NK-92 (cell line): ENCODE measurements around the gene HPSE2.

Experiments
- DNase-seq: peaks from one replicate; lab custom pipeline; 2025; ENCODE audit not compliant: unreplicated experiment; lab: John Stamatoyannopoulos, UW

HPSE2 gene

DNA sequence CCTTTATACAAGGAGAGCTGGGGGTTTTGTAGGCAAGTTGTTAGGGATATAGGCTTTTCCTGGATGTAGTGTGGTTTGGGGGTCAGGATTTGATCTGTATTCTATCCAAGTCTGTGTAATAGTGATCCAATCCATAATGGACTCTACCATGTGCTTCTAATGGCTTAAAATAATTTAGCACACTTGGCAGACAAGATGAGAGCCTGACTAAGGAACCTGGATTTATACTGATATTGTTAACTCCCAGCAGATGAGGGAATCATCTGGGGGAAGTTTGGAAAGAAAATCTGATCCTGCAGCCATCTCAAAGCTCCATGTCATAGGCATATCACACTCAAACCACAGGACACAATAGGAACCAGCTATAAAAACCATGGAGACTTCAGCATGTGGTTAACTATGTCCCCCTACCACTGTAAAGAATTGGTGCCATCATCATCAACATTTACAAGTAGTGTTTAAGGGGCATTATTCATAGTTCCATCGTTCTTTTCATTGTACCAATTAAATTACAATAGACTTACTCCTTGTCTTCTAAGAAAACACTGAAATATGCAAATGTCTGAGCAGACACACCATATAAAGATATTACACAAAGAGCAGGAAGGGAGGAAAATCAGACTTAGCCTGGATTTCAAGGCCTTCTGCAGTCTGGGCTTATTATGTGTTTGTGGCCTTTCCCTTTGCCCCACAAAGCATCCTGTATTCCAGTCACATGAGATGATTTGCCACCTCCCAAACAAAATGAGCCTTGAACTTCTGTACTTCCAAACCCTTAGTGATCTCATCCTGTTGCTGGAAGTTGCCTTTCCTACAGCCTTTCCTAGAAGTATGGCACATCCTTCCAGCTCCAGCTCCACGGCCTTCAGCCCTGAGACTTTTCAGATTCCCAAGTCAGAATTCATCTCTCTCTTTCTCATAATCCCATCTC, 766.4 kb downstream of the HPSE2 start:
- no peak for DNase-seq

DNA sequence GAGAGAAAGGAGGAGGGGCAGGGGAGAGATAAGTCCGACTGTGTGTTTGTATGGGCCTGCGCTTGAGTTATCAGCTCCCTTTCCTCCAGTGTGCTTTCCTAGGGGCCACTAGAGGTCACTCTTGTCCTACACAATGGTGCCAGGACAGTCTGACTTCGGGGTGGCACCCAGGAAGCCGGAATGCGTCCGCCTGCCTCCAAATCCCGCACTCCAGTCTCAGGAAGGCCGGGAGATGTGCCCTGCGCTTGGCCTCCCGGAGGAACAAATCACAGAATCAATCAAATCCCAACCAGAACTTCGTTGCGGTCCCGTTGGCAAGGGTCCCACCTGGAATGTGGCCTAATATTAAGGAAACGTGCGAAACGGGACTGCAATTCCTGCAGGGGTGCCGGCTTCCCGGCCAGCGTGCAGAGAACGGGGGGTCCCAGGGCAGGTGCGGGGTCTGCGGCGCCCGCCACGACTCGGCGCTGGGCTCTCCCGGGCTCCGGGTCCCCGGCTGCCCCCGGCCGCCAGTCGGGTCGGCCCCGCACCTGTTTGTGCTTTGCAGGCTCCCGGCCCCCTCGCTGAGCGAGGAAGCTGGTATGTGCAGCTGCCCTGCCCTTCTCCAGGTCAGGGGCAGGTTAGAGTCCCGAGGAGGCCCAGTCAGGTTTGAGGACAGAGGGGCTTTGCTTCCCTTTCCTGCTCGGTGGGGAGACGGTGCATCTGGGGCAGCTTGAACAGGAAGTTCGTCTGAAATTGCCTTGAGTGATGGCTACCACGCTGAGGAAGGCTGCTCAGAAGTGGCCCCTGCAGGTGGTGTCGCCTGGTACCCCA, 767.9 kb downstream of the HPSE2 start:
- no peak for DNase-seq

DNA sequence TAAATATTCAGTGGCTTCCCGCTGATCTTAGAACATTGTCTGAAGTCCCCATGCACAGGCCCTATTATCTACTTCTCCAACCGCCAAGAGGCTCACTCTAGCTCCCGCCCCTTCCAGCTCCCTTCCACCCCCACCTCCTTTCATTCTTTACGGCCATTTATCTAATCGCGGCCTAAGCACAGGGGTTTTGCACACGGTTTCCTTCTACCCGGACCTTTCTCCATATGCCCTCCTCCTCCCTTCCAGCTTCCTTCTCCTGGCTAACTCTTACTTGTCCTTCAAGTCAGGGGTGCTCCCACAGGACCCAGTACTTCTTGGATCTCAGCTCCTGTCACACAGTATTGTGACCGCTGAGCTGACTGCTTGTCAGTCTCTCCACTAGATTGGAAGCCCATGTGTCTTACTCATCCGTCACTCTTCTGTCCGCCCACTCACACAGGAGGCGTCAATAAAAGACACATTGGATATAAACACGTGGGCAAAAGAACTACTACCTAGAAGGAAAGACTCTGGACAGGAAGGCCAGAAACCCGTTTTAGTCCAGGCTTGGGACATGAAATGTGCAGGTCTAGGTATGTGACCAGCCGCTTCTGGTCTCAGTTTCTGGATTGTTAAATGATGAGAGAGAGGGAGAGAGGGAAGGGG, 768.7 kb downstream of the HPSE2 start:
- no peak for DNase-seq

DNA sequence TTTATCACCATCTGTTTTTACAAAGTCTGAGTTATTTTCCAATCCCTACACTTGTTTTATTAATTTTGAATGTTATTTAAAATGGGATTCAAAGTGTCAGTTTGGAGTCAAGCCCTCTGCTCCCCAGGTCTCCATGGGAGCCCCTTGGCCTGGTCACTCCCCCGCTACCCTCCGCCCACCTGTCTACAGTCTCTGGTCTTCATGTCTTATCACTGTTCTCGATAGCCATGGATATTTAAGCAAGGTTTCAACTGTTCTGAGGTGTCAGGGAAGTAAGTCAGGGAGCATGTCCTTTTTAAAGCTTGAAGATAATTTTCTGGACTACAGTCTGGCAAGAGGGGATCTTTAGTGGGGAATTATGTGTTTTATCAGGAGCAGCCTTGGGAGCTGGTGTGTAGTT, 769.8 kb downstream of the HPSE2 start:
- DNase-seq, result no peak

DNA sequence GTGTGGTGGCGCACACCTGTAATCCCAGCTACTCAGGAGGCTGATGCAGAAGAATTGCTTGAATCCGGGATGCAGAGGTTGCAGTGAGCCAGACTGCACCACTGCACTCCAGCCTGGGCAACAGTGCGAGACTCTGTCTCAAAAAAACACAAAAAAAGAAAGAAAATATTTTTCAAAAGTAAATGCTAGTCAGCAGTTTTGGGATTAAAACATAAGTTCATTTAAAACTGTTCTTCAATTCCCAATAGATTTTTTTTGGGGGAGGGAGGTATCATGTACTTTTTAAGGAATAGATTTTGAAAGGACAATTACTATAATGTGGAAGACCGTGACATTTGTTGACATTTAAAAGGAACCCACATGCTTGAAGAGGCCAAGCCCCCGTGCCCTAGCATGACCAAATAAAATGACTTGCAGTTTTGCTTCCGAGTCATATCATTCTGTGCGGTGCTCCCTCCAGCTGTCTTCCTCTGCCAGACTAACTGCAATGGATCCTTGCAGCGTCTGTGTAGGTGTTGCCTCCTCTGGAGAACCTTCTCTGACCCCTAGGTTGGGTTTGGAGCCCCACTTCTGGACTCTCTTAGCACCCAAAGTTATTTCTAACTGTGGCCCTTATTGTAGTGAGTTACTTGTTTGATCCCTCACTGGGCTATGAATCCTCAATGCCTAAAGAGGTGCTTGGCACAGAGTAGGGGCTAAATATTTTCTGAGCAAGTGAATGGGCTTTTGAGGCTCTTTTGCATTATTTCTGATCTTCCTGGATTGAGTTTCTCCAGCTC, 771.5 kb downstream of the HPSE2 start:
- no peak for DNase-seq

DNA sequence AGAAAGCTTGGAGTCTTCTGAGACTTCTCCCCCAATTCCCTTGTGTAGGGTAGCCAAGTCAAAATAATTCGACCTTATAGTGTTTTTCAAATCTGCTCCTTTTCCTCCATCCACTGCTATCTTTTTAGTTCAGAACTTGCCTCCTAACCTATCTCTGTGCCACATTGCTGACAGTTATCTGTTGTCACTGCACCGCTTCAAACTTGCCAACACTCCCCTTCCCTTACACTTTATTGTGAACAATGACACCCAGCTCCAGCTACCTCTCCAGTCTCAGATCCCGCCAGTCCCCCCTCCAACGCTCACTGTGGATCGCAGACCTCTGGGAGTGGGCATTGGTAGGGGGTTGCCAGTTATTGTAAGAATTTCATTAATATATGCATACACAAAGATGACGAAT, 772.6 kb downstream of the HPSE2 start:
- no peak for DNase-seq

DNA sequence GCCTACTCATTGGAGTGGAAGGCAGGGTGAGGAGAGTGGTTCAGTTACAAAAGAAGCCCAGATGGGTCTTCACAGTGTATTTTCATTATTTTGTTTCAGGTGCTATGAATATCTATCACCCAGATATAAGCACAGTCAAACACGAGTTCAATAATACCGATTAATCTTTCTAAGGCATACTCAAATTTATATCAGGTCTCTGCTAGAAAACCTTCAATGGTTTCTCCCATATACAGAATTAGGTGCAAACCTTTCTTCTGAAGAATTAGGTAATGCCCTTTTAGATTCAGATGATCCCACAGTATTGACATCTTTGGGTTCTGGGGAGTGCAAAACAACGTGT, 774.2 kb downstream of the HPSE2 start:
- DNase-seq, result no peak

DNA sequence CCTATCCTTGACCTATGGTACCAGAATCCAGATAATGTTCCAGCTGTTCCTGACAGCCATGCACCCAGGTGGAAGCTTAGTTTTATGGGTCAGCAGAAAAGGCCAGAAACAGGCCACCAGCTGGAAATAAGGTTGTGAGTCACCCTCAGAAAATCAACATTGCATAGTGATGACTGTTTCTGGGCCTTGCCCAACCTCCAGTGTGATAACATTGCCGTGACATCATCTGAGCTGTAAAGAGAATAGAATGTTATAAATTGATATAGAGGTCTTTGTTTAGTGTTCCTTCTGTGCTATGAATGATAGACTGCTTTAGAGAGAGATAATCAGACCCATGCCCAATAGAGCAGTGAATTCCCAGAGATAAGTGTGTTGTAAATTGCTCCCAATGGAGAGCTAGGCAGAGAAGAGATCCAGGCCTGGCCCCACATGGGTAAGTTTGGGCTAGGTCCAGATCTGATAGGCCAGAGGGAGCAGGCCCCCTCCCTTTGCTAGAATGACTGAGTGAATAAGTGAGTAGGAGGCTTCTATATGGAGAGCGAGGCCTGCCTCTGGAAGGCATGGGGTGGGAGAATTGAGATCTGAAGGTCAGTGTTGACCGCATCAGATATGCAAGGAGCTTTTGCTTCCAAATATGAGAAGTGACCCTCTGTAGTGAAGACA, 774.7 kb downstream of the HPSE2 start:
- no peak for DNase-seq

DNA sequence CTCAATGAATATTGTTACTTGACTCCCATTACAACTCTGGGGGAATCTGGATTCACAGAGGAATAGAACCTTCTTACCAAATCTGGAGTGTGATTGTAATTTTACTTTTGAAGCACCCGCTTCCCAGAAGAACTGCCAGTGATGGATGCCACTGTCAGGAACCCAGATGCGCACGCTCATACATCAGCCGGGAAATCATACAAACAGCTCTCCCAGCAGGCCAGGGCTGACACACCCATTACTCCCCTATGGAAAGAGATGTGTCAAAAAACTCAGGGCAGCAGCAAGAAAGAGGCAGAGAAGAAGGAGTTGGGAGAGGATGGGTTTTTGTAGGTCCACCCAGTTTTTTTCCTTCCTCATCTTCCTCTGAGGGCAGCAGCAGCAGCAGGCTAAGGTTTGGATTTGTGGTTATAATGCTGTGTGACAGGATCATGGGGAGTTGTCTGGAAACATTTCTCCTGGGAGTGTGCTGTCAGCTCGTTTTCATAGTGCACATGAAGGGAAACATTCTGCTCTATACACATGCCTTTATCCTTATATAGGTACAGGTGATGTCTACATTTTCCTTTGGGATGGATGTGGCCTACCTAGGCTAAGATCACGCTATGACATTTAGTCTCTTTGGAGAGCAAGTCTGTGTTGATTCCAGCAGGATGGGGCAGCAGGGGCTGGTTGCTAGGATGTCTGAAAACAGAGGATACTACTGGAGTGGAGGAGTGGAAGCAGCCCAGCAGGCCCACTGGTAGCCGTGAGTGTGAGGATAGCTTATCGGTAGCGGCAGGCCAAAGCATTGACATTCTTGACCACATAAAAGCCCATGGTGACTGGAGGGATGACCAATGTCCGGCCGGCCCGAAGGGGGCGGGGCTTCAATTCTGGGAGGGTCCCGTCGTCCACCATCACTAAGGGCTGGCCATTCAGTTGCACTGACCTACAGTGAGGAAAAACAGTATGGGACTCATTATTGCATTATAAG, 776.6 kb downstream of the HPSE2 start:
- DNase-seq, result no peak

DNA sequence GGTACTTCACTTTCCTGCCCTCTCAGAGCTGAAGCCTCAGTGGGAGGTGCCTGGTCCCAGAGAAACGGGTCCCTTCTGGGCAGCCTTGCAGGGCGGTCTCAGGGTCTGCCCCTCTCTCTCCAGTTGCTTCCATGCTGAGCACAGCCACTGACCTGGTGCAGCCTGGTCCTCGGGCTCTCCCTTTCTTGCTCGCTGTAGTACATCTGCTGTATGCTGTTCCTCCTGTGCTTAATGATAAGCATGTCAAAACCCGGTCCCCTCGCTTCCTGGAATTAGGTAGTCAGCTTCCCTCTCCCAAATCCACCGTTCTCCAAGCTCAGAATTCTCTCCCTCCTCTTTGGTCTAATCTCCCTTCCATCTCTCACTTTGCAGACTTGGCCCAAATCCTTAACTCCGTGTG, 777.9 kb downstream of the HPSE2 start:
- DNase-seq, result no peak

DNA sequence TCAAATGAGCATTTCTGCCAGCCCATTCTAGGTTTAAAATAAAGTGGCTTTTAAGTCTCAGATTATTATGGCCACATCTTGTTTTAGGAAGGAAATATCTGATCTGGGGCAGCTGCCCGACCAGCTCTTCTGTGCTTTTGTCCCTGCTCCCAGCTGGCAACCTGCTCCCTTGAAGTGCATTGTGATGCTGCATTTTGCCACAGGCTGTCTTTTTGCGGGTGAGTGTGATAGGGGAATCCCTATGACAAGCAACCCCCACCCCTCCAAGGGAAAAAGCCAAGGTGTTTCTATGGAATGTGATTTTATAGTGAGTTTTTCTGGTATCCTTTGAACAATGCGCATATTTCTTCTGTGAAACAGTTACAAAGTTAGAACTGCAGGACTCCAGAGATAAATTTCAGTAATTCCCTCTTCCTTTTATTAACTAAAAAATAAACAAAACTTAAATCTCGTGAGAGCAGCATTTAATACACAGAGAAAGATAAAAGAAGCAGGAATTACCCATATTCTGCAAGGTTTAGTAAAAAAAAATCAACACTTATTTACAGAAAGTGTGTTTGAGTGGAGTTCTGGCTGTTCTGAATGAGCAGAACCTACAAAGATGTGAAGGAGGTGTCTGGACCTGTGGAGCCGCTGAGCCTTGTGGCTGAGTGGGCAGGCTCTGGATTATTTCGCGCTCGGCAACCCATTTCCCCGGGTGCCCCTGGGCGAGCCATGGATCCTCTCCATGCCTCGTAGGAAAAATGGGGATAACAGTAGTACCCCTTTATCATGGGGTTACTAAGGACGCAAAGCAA, 778.8 kb downstream of the HPSE2 start:
- DNase-seq, result no peak

DNA sequence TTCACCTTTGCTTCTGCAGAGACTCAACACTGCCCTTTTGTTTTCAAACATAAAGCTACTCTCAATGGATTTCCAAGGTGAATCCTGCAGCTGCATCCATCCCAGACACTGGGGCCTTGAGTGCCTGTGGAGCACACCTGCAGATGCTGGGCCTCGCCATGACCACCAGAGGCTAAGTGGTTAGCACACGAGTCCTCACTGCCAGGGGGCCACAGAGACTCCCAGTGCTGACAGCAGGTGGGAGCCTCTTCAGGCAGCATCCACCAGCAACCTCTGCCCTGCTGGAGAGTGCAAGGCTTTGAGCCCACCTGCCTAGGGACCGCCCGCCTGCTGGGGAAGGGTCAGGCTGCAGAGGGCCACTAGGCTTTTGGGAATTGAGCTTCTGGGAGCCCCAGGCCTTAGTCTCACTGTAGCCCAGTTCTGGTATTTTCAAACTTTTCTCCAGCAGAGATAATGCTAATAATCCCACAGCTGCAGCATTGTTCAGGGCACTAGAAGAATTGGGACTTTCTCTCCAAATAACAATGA, 779.5 kb downstream of the HPSE2 start:
- no peak for DNase-seq

DNA sequence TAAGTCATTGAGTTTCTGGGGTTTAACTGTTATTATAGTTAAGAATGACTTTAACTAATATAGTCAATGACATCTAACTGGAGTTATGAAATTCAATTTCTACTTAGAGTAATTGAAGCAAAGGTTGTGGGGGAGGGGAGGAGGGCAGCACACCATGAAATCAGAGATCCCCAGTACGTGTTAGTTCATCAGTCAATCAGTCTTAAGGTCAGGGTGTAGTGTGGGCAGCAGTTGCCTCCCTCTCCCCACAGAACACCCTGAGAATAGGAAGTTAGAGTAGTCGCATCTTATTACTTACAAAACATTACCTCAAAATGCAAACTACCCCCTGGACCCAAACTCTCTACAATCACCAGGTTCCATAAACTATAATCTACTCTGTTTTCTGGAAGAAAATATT, 781.9 kb downstream of the HPSE2 start:
- DNase-seq, result no peak

DNA sequence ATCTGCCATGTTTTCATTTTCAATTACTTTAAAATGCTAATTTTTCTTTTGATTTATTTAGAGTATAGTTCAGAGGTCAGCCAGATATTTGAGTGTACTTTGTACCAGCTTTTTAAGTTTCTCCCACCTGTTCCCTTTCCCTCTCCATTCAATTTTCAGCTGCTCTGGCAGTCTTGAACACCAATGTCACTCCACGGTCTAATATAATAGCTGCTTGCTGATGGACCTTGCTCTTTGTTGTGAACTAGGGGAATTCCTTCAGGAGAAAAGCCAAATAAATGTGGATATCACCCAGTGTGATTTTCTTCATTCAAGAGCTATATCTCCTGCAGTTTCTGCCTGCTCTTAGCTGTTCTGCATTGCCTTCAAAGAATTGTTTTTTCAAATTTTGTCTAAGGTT, 785.0 kb downstream of the HPSE2 start:
- no peak for DNase-seq

DNA sequence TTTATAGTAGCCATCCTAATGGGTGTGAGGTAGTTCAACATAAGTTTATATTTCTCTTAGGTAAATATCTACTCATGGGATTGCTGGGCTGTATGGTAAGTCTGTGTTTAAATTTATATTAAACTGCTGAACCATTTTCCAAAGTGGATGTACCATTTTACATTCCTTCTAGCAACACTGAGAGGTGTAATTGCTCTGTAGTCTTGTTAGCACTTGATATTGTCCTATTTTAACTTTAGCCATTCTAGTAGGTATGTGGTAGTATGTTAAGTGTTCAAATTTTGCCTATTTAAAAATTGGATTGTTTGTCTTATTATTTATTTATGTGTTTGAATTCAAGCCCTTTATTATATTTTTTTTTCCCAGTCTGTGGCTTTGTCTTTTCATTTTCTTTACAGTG, 786.4 kb downstream of the HPSE2 start:
- DNase-seq, result no peak

DNA sequence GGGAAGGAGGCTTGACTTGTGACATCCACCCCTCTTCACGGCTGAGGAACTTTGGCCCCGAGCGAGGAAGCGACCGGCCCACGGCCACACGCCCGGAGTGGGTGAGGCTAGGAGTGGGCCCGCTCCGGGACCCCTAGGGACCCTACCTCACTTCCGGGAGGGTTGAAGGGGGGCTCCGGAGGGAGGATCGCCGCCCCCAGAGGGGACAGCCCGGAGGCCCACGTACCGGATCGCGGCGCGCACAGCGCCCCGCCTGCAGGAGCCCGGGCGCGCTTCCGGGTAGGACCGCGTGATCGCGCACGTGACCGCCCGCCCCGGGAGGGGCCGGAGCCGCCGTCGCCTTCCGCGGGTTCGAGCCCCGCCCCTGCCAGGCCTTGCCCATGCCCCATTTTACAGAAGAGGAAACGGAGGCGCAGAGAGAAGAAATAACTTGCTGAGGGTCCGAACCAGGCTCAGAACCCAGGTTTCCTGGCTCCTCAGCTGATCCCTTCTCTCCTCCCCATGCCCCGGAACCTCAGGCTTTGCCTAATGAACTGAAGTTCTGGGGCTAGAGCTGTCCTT, 788.9 kb downstream of the HPSE2 start, which contains the start of gene HPS1:
TSS of gene HPS1 (minus strand) at position 275 of the 561 bp plus-strand sequence. CDS start 3,695 bp downstream, outside the sequence.
- DNase-seq, result no peak

DNA sequence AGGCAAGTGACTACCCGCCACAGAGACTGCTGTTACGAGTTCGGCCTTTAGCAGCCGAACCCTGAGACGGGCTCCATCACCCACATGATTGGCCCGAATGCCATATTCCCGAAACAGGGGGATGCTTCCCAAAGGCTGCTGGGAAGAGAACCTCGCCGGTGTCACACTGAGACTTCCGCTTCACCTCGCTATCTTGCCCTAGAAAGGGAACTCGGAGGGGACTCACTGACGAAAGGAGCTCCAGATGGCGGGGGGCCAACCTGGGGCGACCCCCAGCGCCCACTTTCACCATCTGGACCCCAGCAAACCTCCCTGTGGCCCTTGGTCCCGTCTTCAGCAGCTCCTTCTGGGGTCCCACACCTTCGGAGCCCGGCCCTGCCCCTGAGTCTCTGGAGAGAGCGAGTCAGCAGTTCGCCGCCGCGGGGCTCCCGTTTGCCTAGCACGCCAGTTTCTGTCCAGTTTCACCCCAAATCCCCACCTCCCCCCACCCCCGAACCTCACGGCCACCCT, 789.4 kb downstream of the HPSE2 start:
- DNase-seq, result no peak
